IMR-90 (cell line): ENCODE results near the gene ACLY. TPM values are rescaled to one million over a fixed set of nuclear protein-coding genes. Genes with fewer than 3 reads are reported as not detected.

ENCODE experiments used
- ATAC-seq: fragments of 200-7000 bp; cut with Tn5 transposase; 2 replicates; pipeline ENCODE4 v1.9.1; 2020; ENCODE audit warnings: low read depth, mild to moderate bottlenecking, moderate library complexity
- BruUV-seq: library from RNA; stranded (reverse); fragments of 400-500 nt; replicated peaks from 2 replicates; lab custom pipeline; 2021; lab: Mats Ljungman, UMichigan
- CTCF ChIA-PET: fragments of 300-600 bp; formaldehyde crosslinking; extraction: SDS; loops from one replicate; lab custom pipeline; 2021; ENCODE audit warnings: antibody characterized with exemption; lab: Yijun Ruan, JAX
- POLR2A ChIA-PET: fragments of 300-600 bp; sonication (Branson Sonifier 250); formaldehyde crosslinking; loops from one replicate; lab custom pipeline; 2022; ENCODE audit warnings: antibody characterized with exemption; ENCODE audit not compliant: unreplicated experiment; lab: Charles Lee
- DNase-seq: peaks from one replicate; pipeline ENCODE4 v3.0.0; 2013
- H2AFZ ChIP-seq: replicated peaks from 2 replicates; pipeline ENCODE3; 2013; ENCODE audit warnings: low read length, mild to moderate bottlenecking; ENCODE audit not compliant: poor library complexity
- H2AK5ac ChIP-seq: 2 replicates; pipeline ENCODE4 v1.6.1; 2013; ENCODE audit warnings: low read depth, low read length, inconsistent platforms
- H2AK9ac ChIP-seq: replicated peaks from 2 replicates; pipeline ENCODE3; 2013; ENCODE audit warnings: mild to moderate bottlenecking, low read depth, low read length, moderate library complexity; ENCODE audit not compliant: poor library complexity
- H2BK120ac ChIP-seq: 2 replicates; pipeline ENCODE4 v1.6.1; 2013; ENCODE audit warnings: low read depth, low read length, inconsistent platforms
- H2BK15ac ChIP-seq: 3 replicates; pipeline ENCODE4 v1.6.1; 2013; ENCODE audit warnings: low read depth, low read length, inconsistent platforms
- H2BK20ac ChIP-seq: 2 replicates; pipeline ENCODE4 v1.6.1; 2013; ENCODE audit warnings: low read depth, mild to moderate bottlenecking, inconsistent platforms, low read length, moderate library complexity
- H2BK5ac ChIP-seq: 2 replicates; pipeline ENCODE4 v1.6.1; 2013; ENCODE audit warnings: mild to moderate bottlenecking, low read depth, low read length, inconsistent platforms; ENCODE audit not compliant: poor library complexity, severe bottlenecking
- H3K14ac ChIP-seq: replicated peaks from 2 replicates; pipeline ENCODE4 v1.6.1; 2013; ENCODE audit warnings: low read depth, low read length, inconsistent platforms
- H3K18ac ChIP-seq: 2 replicates; pipeline ENCODE4 v1.6.1; 2013; ENCODE audit warnings: low read depth, low read length, control low read depth
- H3K23ac ChIP-seq: 2 replicates; pipeline ENCODE4 v1.6.1; 2013; ENCODE audit warnings: low read depth, low read length, inconsistent platforms
- H3K27ac ChIP-seq: 2 replicates; pipeline ENCODE4 v1.5.1; 2013; ENCODE audit warnings: mild to moderate bottlenecking, control low read depth, low read length; ENCODE audit not compliant: insufficient read depth
- H3K27me3 ChIP-seq: 2 replicates; pipeline ENCODE4 v1.6.1; 2013; ENCODE audit warnings: low read length; ENCODE audit not compliant: control insufficient read depth, insufficient read depth
- H3K36me3 ChIP-seq: 2 replicates; pipeline ENCODE4 v1.6.1; 2013; ENCODE audit warnings: low read length, mixed read lengths; ENCODE audit not compliant: control insufficient read depth, insufficient read depth
- H3K4ac ChIP-seq: 2 replicates; pipeline ENCODE4 v1.6.1; 2013; ENCODE audit warnings: low read depth, low read length, inconsistent platforms
- H3K4me1 ChIP-seq: 2 replicates; pipeline ENCODE4 v1.6.1; 2013; ENCODE audit warnings: low read length, mixed read lengths; ENCODE audit not compliant: control insufficient read depth, insufficient read depth
- H3K4me2 ChIP-seq: 2 replicates; pipeline ENCODE4 v1.6.1; 2013; ENCODE audit warnings: low read depth, mild to moderate bottlenecking, control low read depth, low read length, moderate library complexity
- H3K4me3 ChIP-seq: 2 replicates; pipeline ENCODE4 v1.5.1; 2013; ENCODE audit warnings: low read depth, mild to moderate bottlenecking, control low read depth, low read length, moderate library complexity; ENCODE audit not compliant: insufficient read depth
- H3K56ac ChIP-seq: 2 replicates; pipeline ENCODE4 v1.6.1; 2013; ENCODE audit warnings: low read length, inconsistent platforms; ENCODE audit not compliant: insufficient read depth; ENCODE audit errors: extremely low read depth
- H3K79me1 ChIP-seq, 2 experiments: 2 replicates each; pipeline ENCODE4 v1.6.1; 2013; ENCODE audit warnings: low read length in 2 of 2, inconsistent platforms in 1 of 2, low read depth in 1 of 2
- H3K9ac ChIP-seq: 2 replicates; pipeline ENCODE4 v1.6.1; 2013; ENCODE audit warnings: low read depth, low read length, control low read depth
- H3K9me1 ChIP-seq: 2 replicates; pipeline ENCODE4 v1.6.1; 2013; ENCODE audit warnings: low read length, inconsistent platforms; ENCODE audit not compliant: insufficient read depth
- H3K9me3 ChIP-seq: 2 replicates; pipeline ENCODE4 v1.6.1; 2013; ENCODE audit warnings: low read length; ENCODE audit not compliant: control insufficient read depth, insufficient read depth
- H4K20me1 ChIP-seq: 2 replicates; pipeline ENCODE4 v1.6.1; 2013; ENCODE audit warnings: low read length, inconsistent platforms; ENCODE audit not compliant: insufficient read depth
- H4K5ac ChIP-seq: 2 replicates; pipeline ENCODE4 v1.6.1; 2013; ENCODE audit warnings: mild to moderate bottlenecking, low read depth, low read length, control low read depth
- H4K8ac ChIP-seq, 2 experiments: 2 replicates each; pipeline ENCODE4 v1.6.1; 2013; ENCODE audit warnings: low read depth in 2 of 2, low read length in 2 of 2, control low read depth in 1 of 2, inconsistent platforms in 1 of 2
- H4K91ac ChIP-seq: 2 replicates; pipeline ENCODE4 v1.6.1; 2013; ENCODE audit warnings: low read depth, low read length, inconsistent platforms; ENCODE audit not compliant: insufficient read depth
- NFE2L2 ChIP-seq: fragments of 150-350 bp; IDR thresholded peaks from 2 replicates; pipeline ENCODE4 v1.6.1; 2016; ENCODE audit warnings: low read depth, mild to moderate bottlenecking, low read length
- RAD21 ChIP-seq: IDR thresholded peaks from 2 replicates; pipeline ENCODE4 v1.6.1; 2012; ENCODE audit warnings: low read length, improper control_type of control experiment
- SMC3 ChIP-seq: fragments of 150-350 bp; IDR thresholded peaks from 2 replicates; pipeline ENCODE4 v1.6.1; 2016; ENCODE audit warnings: low read depth, mild to moderate bottlenecking, antibody characterized with exemption, low read length, moderate library complexity
- WGBS, 2 experiments: methylation state at CpG; one replicate each; pipeline versions ENCODE4 v1.1.5 to v1.1.7; 2013; ENCODE audit warnings: missing lambda C conversion rate in 2 of 2; ENCODE audit not compliant: insufficient read length in 1 of 2; ENCODE audit errors: extremely low coverage in 2 of 2; 5-methylcytosine and 5-hydroxymethylcytosine counted together
- dilution Hi-C: fragments of 300-500 bp; cut with HindIII; formaldehyde crosslinking; loops from one replicate; pipeline ENCODE4 v1.14.3; 2018; ENCODE audit warnings: low sequenced_read_pairs; ENCODE audit not compliant: unreplicated experiment
- in situ Hi-C: fragments of 300-500 bp; cut with MboI; formaldehyde crosslinking; loops from 3 replicates; pipeline ENCODE4 v1.14.3; 2019; ENCODE audit warnings: low sequenced_read_pairs, inconsistent platforms, mixed read lengths
- intact Hi-C: fragments of 100-400 bp; cut with micrococcal nuclease; formaldehyde crosslinking; loops from 2 replicates; pipeline ENCODE4 v1.10.0; 2022
- polyA plus RNA-seq, 3 experiments: library from polyadenylated mRNA; depleted of rRNA; stranded (reverse); fragments of >200 nt; gene quantifications; 2 replicates each; pipeline ENCODE4 v1.2.3, GENCODE V29; 2012; ENCODE audit warnings: low replicate concordance in 1 of 3
- total RNA-seq: library from RNA; depleted of rRNA; stranded (reverse); fragments of >200 nt; gene quantifications from 2 replicates; pipeline ENCODE4 v1.2.3, GENCODE V29; 2012
- TF ChIP-seq, protein P1 (sequence below): conservative IDR thresholded peaks from 2 replicates; pipeline ENCODE4 v1.5.1; 2012; ENCODE audit warnings: mild to moderate bottlenecking, low read depth, low read length, improper control_type of control experiment

The ACLY gene
- total and polyA plus RNA-seq, 2 of the 4 experiments (the other 2 are of a cell fraction): 167 to 230 TPM

DNA sequence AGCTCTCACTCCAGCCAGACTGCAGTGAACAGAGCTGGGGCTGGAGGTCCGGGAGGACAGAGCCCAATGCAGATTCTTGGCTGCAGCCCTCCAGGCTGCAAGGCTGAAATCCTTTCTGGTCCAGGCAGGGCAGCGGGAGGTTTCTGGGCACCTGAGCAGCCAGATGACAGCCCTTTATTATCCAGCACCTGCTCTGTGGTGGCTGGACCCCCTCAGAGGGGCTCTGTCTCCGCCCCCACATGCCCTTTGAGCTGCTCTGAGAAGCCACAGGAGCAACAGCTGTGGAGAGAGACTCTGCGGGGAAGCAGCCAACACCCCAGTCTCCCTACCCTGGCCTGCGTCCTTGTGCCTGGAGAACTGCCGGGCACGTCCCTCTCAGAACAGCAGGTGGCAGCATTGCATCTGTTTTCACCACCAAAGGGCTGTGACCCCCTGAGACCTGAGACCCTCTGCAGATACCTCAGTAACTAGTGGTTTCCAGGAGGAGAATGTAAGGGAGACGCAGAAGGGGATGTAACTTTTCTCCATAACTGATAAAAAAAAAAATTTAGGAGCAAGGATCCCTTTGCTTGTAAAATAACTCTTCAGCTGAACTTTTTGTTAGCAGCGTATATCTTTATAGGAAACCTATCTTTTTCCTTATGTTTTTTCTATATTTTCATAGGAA, 44.1 kb upstream of the ACLY start:
- H3K79me1 ChIP-seq: peaks cover under 1 to 17% of the 10 kb centered on the region in 2 experiments; a peak in 2 of 4 replicates
- peaks cover 5% of the 10 kb centered on the region; the same call in 1 of the 2 replicates for H3K9me1 ChIP-seq
- H4K8ac ChIP-seq: no peak overlapping the region
- no peak overlapping the region for H2BK5ac ChIP-seq
- H2BK20ac ChIP-seq: no peak overlapping the region
- H4K5ac ChIP-seq: no peak overlapping the region
- TF ChIP-seq, protein P1, sequence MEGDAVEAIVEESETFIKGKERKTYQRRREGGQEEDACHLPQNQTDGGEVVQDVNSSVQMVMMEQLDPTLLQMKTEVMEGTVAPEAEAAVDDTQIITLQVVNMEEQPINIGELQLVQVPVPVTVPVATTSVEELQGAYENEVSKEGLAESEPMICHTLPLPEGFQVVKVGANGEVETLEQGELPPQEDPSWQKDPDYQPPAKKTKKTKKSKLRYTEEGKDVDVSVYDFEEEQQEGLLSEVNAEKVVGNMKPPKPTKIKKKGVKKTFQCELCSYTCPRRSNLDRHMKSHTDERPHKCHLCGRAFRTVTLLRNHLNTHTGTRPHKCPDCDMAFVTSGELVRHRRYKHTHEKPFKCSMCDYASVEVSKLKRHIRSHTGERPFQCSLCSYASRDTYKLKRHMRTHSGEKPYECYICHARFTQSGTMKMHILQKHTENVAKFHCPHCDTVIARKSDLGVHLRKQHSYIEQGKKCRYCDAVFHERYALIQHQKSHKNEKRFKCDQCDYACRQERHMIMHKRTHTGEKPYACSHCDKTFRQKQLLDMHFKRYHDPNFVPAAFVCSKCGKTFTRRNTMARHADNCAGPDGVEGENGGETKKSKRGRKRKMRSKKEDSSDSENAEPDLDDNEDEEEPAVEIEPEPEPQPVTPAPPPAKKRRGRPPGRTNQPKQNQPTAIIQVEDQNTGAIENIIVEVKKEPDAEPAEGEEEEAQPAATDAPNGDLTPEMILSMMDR: peak; percentile 85
- peak; percentile 72 for TF ChIP-seq SMC3
- no peak for TF ChIP-seq NFE2L2
- peak; percentile 83 for TF ChIP-seq RAD21
- peaks cover 6% of the 10 kb centered on the region for H4K20me1 ChIP-seq
- H3K9me3 ChIP-seq: no peaks in the 10 kb centered on the region
- H3K36me3 ChIP-seq: peaks cover 2% of the 10 kb centered on the region
- ATAC-seq (peak; percentile 19; the same call in 1 of the 2 replicates), DNase-seq (peak; percentile 53)
- intact Hi-C loops (loop anchor here (1.0 to 5.0 kb wide), 3 partner anchors 138 to 564 kb away; no protein-coding TSS in a partner anchor), in situ Hi-C loops (loop anchor here (10.0 kb wide), 1 partner anchor 228 kb away; the partner anchor contains the start of gene HAP1), dilution Hi-C loops (no loop called here)
- H3K27me3 ChIP-seq: no peaks in the 10 kb centered on the region
- no peak overlapping the region for H2BK120ac ChIP-seq
- H2AK9ac ChIP-seq: peak overlapping the region; percentile 62
- H3K4me1 ChIP-seq: peaks cover 18% of the 10 kb centered on the region
- ChIA-PET CTCF (interaction anchor here (0.6 to 1.6 kb wide), 5 partner anchors 28 to 254 kb away, joined by 3 to 5 read pairs (median 3); partner anchors contain the start of gene NKIRAS2), POLR2A (interaction anchor here (0.6 kb wide), 1 partner anchor 12 kb away, joined by 6 read pairs; no protein-coding TSS in a partner anchor)
- H3K27ac ChIP-seq: no peak overlapping the region
- H3K9ac ChIP-seq: no peak overlapping the region
- no peak overlapping the region for H3K18ac ChIP-seq
- no peak overlapping the region for H2BK15ac ChIP-seq
- H3K56ac ChIP-seq: no peak overlapping the region
- WGBS, 2 experiments: no CpG with 5 or more reads among the region's 9 CpGs
- H4K91ac ChIP-seq: no peak overlapping the region
- H3K4ac ChIP-seq: no peak overlapping the region
- BruUV-seq: no TSS peak
- H2AFZ ChIP-seq: peak overlapping the region; percentile 82
- no peak overlapping the region for H3K14ac ChIP-seq
- H3K23ac ChIP-seq: no peak overlapping the region
- H3K4me3 ChIP-seq: no peak overlapping the region
- H3K4me2 ChIP-seq: no peak overlapping the region
- no peak overlapping the region for H2AK5ac ChIP-seq
